HG03432 (cell line): ENCODE measurements around the gene ZNF668.

Source experiments
- ATAC-seq: cut with Tn5 transposase; IDR thresholded peaks from one replicate; pipeline ENCODE4 v1.9.1; 2021; ENCODE audit warnings: mild to moderate bottlenecking, moderate library complexity; ENCODE audit not compliant: unreplicated experiment

Gene ZNF668

GRCh38 chr16:31081428-31082351 is 7.7 kb upstream of the ZNF668 start:
- no peak for ATAC-seq

- no peak for ATAC-seq
Observed at GRCh38 chr16:31080756-31081419, 6.8 kb upstream of the ZNF668 start.

- no peak for ATAC-seq
Observed at GRCh38 chr16:31080035-31080629, 6.1 kb upstream of the ZNF668 start.

GRCh38 chr16:31079342-31079944 is 5.4 kb upstream of the ZNF668 start:
- no peak for ATAC-seq

- ATAC-seq: no peak
Observed at GRCh38 chr16:31078597-31079341, 4.7 kb upstream of the ZNF668 start.

GRCh38 chr16:31077592-31078396 is 3.8 kb upstream of the ZNF668 start:
- ATAC-seq: no peak

- no peak for ATAC-seq
Observed at GRCh38 chr16:31077024-31077423, 3.0 kb upstream of the ZNF668 start.

- ATAC-seq: no peak
Observed at GRCh38 chr16:31076319-31076718, 2.3 kb upstream of the ZNF668 start.

GRCh38 chr16:31074814-31075183 is 759 bp upstream of the ZNF668 start:
- ATAC-seq: no peak

GRCh38 chr16:31073142-31073969 is 684 bp downstream of the ZNF668 start:
- peak; percentile 60 for ATAC-seq

- ATAC-seq: peak; percentile 1
Observed at GRCh38 chr16:31072540-31073141, 1.4 kb downstream of the ZNF668 start.

GRCh38 chr16:31071861-31072260 is 2.2 kb downstream of the ZNF668 start:
- ATAC-seq: no peak

- no peak for ATAC-seq
Observed at GRCh38 chr16:31067342-31067741, 6.7 kb downstream of the ZNF668 start.

- no peak for ATAC-seq
Observed at GRCh38 chr16:31064882-31065461, 9.1 kb downstream of the ZNF668 start.

- no peak for ATAC-seq
Observed at GRCh38 chr16:31063843-31064611, 10.0 kb downstream of the ZNF668 start.

- ATAC-seq: no peak
Observed at GRCh38 chr16:31063495-31063842, 10.6 kb downstream of the ZNF668 start.

GRCh38 chr16:31061813-31062440 is 12.1 kb downstream of the ZNF668 start:
- no peak for ATAC-seq
